Measurements from ENCODE around the gene LGALS7.

LGALS7 gene

GRCh38 chr19:38742906-38743305, 30.4 kb downstream of the LGALS7 start:
- no peaks in the 10 kb centered on the region for H3K36me3 ChIP-seq (ENCODE audit: insufficient read depth, low read length)
- no peaks in the 10 kb centered on the region for H3K9me3 ChIP-seq (replicated peaks; ENCODE audit: low read length)
- H3K9ac ChIP-seq (ENCODE audit: low read depth, low read length): no peak overlapping the region
- H3K4me1 ChIP-seq (ENCODE audit: control insufficient read depth, insufficient read depth, low read length): no peaks in the 10 kb centered on the region
- no peak overlapping the region for H3K4me2 ChIP-seq (ENCODE audit: low read length)
- no peaks in the 10 kb centered on the region for H3K27me3 ChIP-seq (ENCODE audit: control insufficient read depth, insufficient read depth, low read length)
- no peak overlapping the region for H3K4me3 ChIP-seq (ENCODE audit: low read length)

GRCh38 chr19:38742296-38742695, 31.0 kb downstream of the LGALS7 start:
- Histone ChIP-seq H3K4me3 (ENCODE audit: low read length) (no peak overlapping the region), H3K4me1 (ENCODE audit: control insufficient read depth, insufficient read depth, low read length) (no peaks in the 10 kb centered on the region), H3K36me3 (ENCODE audit: insufficient read depth, low read length) (no peaks in the 10 kb centered on the region), H3K27me3 (ENCODE audit: control insufficient read depth, insufficient read depth, low read length) (no peaks in the 10 kb centered on the region), H3K9ac (ENCODE audit: low read depth, low read length) (no peak overlapping the region), H3K9me3 (replicated peaks; ENCODE audit: low read length) (no peaks in the 10 kb centered on the region), H3K4me2 (ENCODE audit: low read length) (no peak overlapping the region)

- no peak overlapping the region for H3K4me2 ChIP-seq (ENCODE audit: low read length)
- no peaks in the 10 kb centered on the region for H3K36me3 ChIP-seq (ENCODE audit: insufficient read depth, low read length)
- H3K9ac ChIP-seq (ENCODE audit: low read depth, low read length): no peak overlapping the region
- H3K4me1 ChIP-seq (ENCODE audit: control insufficient read depth, insufficient read depth, low read length): no peaks in the 10 kb centered on the region
- no peaks in the 10 kb centered on the region for H3K27me3 ChIP-seq (ENCODE audit: control insufficient read depth, insufficient read depth, low read length)
- no peak overlapping the region for H3K4me3 ChIP-seq (ENCODE audit: low read length)
- H3K9me3 ChIP-seq (replicated peaks; ENCODE audit: low read length): no peaks in the 10 kb centered on the region
These were observed 31.6 kb downstream of the LGALS7 start for GRCh38 chr19:38741670-38742069.

GRCh38 chr19:38740932-38741331, 32.4 kb downstream of the LGALS7 start:
- Histone ChIP-seq H3K9ac (ENCODE audit: low read depth, low read length) (no peak overlapping the region), H3K36me3 (ENCODE audit: insufficient read depth, low read length) (no peaks in the 10 kb centered on the region), H3K4me1 (ENCODE audit: control insufficient read depth, insufficient read depth, low read length) (no peaks in the 10 kb centered on the region), H3K4me2 (ENCODE audit: low read length) (no peak overlapping the region), H3K4me3 (ENCODE audit: low read length) (no peak overlapping the region), H3K9me3 (replicated peaks; ENCODE audit: low read length) (no peaks in the 10 kb centered on the region), H3K27me3 (ENCODE audit: control insufficient read depth, insufficient read depth, low read length) (no peaks in the 10 kb centered on the region)

- no peak overlapping the region for H3K4me2 ChIP-seq (ENCODE audit: low read length)
- peaks cover 2% of the 10 kb centered on the region for H3K4me1 ChIP-seq (ENCODE audit: control insufficient read depth, insufficient read depth, low read length)
- H3K9me3 ChIP-seq (replicated peaks; ENCODE audit: low read length): no peaks in the 10 kb centered on the region
- H3K4me3 ChIP-seq (ENCODE audit: low read length): no peak overlapping the region
- no peaks in the 10 kb centered on the region for H3K27me3 ChIP-seq (ENCODE audit: control insufficient read depth, insufficient read depth, low read length)
- no peaks in the 10 kb centered on the region for H3K36me3 ChIP-seq (ENCODE audit: insufficient read depth, low read length)
- H3K9ac ChIP-seq (ENCODE audit: low read depth, low read length): no peak overlapping the region
These were observed 33.1 kb downstream of the LGALS7 start for GRCh38 chr19:38740257-38740592.

GRCh38 chr19:38739440-38740256, 33.7 kb downstream of the LGALS7 start:
- no peaks in the 10 kb centered on the region for H3K36me3 ChIP-seq (ENCODE audit: insufficient read depth, low read length)
- H3K9ac ChIP-seq (ENCODE audit: low read depth, low read length): no peak overlapping the region
- no peaks in the 10 kb centered on the region for H3K9me3 ChIP-seq (replicated peaks; ENCODE audit: low read length)
- no peaks in the 10 kb centered on the region for H3K27me3 ChIP-seq (ENCODE audit: control insufficient read depth, insufficient read depth, low read length)
- peaks cover 8% of the 10 kb centered on the region for H3K4me1 ChIP-seq (ENCODE audit: control insufficient read depth, insufficient read depth, low read length)
- no peak overlapping the region for H3K4me2 ChIP-seq (ENCODE audit: low read length)
- H3K4me3 ChIP-seq (ENCODE audit: low read length): no peak overlapping the region

GRCh38 chr19:38737921-38738737, 35.2 kb downstream of the LGALS7 start:
- H3K9ac ChIP-seq (ENCODE audit: low read depth, low read length): no peak overlapping the region
- H3K9me3 ChIP-seq (replicated peaks; ENCODE audit: low read length): no peaks in the 10 kb centered on the region
- H3K4me3 ChIP-seq (ENCODE audit: low read length): no peak overlapping the region
- no peak overlapping the region for H3K4me2 ChIP-seq (ENCODE audit: low read length)
- H3K27me3 ChIP-seq (ENCODE audit: control insufficient read depth, insufficient read depth, low read length): no peaks in the 10 kb centered on the region
- no peaks in the 10 kb centered on the region for H3K36me3 ChIP-seq (ENCODE audit: insufficient read depth, low read length)
- peaks cover 22% of the 10 kb centered on the region for H3K4me1 ChIP-seq (ENCODE audit: control insufficient read depth, insufficient read depth, low read length)

- Histone ChIP-seq H3K9ac (ENCODE audit: low read depth, low read length) (no peak overlapping the region), H3K27me3 (ENCODE audit: control insufficient read depth, insufficient read depth, low read length) (no peaks in the 10 kb centered on the region), H3K36me3 (ENCODE audit: insufficient read depth, low read length) (peaks cover 4% of the 10 kb centered on the region), H3K9me3 (replicated peaks; ENCODE audit: low read length) (no peaks in the 10 kb centered on the region), H3K4me1 (ENCODE audit: control insufficient read depth, insufficient read depth, low read length) (peaks cover 25% of the 10 kb centered on the region), H3K4me3 (ENCODE audit: low read length) (no peak overlapping the region), H3K4me2 (ENCODE audit: low read length) (no peak overlapping the region)
These were observed 35.9 kb downstream of the LGALS7 start for GRCh38 chr19:38737281-38737865.

GRCh38 chr19:38736413-38737280, 36.7 kb downstream of the LGALS7 start:
- Histone ChIP-seq H3K9me3 (replicated peaks; ENCODE audit: low read length) (no peaks in the 10 kb centered on the region), H3K36me3 (ENCODE audit: insufficient read depth, low read length) (peaks cover 11% of the 10 kb centered on the region), H3K4me1 (ENCODE audit: control insufficient read depth, insufficient read depth, low read length) (peaks cover 25% of the 10 kb centered on the region), H3K4me2 (ENCODE audit: low read length) (peak overlapping the region; percentile 78), H3K27me3 (ENCODE audit: control insufficient read depth, insufficient read depth, low read length) (no peaks in the 10 kb centered on the region), H3K4me3 (ENCODE audit: low read length) (no peak overlapping the region), H3K9ac (ENCODE audit: low read depth, low read length) (no peak overlapping the region)

- Histone ChIP-seq H3K9me3 (replicated peaks; ENCODE audit: low read length) (no peaks in the 10 kb centered on the region), H3K4me1 (ENCODE audit: control insufficient read depth, insufficient read depth, low read length) (peaks cover 25% of the 10 kb centered on the region), H3K4me3 (ENCODE audit: low read length) (peak overlapping the region; percentile 57), H3K9ac (ENCODE audit: low read depth, low read length) (no peak overlapping the region), H3K36me3 (ENCODE audit: insufficient read depth, low read length) (peaks cover 17% of the 10 kb centered on the region), H3K27me3 (ENCODE audit: control insufficient read depth, insufficient read depth, low read length) (no peaks in the 10 kb centered on the region), H3K4me2 (ENCODE audit: low read length) (peak overlapping the region; percentile 78)
These were observed 37.3 kb downstream of the LGALS7 start for GRCh38 chr19:38736036-38736412.

GRCh38 chr19:38735257-38735686, 38.0 kb downstream of the LGALS7 start:
- Histone ChIP-seq H3K36me3 (ENCODE audit: insufficient read depth, low read length) (peaks cover 25% of the 10 kb centered on the region), H3K4me2 (ENCODE audit: low read length) (no peak overlapping the region), H3K27me3 (ENCODE audit: control insufficient read depth, insufficient read depth, low read length) (no peaks in the 10 kb centered on the region), H3K9me3 (replicated peaks; ENCODE audit: low read length) (no peaks in the 10 kb centered on the region), H3K4me1 (ENCODE audit: control insufficient read depth, insufficient read depth, low read length) (peaks cover 25% of the 10 kb centered on the region), H3K9ac (ENCODE audit: low read depth, low read length) (no peak overlapping the region), H3K4me3 (ENCODE audit: low read length) (no peak overlapping the region)
